Skeletal muscle satellite cell (primary cell): Measurements from ENCODE around the gene FLYWCH1.
"Not testable (repeated sequence)": the region's sequence is repeated elsewhere in the genome, so short reads cannot be mapped to it uniquely, and the experiment has no call there.

Source experiments
- H3K27me3 ChIP-seq: 2 replicates; pipeline ENCODE4 v1.7.0; 2013; ENCODE audit warnings: low read length; ENCODE audit not compliant: control insufficient read depth, insufficient read depth
- H3K36me3 ChIP-seq: 2 replicates; pipeline ENCODE4 v1.7.0; 2013; ENCODE audit warnings: mild to moderate bottlenecking, control low read depth, low read length; ENCODE audit not compliant: insufficient read depth
- H3K4me1 ChIP-seq: 2 replicates; pipeline ENCODE4 v1.7.0; 2013; ENCODE audit warnings: low read length; ENCODE audit not compliant: control insufficient read depth, insufficient read depth
- H3K4me2 ChIP-seq: 2 replicates; pipeline ENCODE4 v1.7.0; 2013; ENCODE audit warnings: mild to moderate bottlenecking, low read length
- H3K4me3 ChIP-seq: 2 replicates; pipeline ENCODE4 v1.7.0; 2013; ENCODE audit warnings: low read length
- H3K9ac ChIP-seq: 2 replicates; pipeline ENCODE4 v1.7.0; 2013; ENCODE audit warnings: mild to moderate bottlenecking, low read depth, low read length, moderate library complexity
- H3K9me3 ChIP-seq: replicated peaks from 2 replicates; pipeline ENCODE4 v1.7.0; 2013; ENCODE audit warnings: mild to moderate bottlenecking, control low read depth, low read length

The FLYWCH1 gene

GRCh38 chr16:2900526-2901075 lies 11.1 kb upstream of the FLYWCH1 start:
- Histone ChIP-seq H3K4me2 (no peak overlapping the region), H3K27me3 (no peaks in the 10 kb centered on the region), H3K4me1 (peaks cover 7% of the 10 kb centered on the region), H3K9ac (no peak overlapping the region), H3K4me3 (no peak overlapping the region), H3K36me3 (peaks cover 5% of the 10 kb centered on the region), H3K9me3 (no peaks in the 10 kb centered on the region)

DNA sequence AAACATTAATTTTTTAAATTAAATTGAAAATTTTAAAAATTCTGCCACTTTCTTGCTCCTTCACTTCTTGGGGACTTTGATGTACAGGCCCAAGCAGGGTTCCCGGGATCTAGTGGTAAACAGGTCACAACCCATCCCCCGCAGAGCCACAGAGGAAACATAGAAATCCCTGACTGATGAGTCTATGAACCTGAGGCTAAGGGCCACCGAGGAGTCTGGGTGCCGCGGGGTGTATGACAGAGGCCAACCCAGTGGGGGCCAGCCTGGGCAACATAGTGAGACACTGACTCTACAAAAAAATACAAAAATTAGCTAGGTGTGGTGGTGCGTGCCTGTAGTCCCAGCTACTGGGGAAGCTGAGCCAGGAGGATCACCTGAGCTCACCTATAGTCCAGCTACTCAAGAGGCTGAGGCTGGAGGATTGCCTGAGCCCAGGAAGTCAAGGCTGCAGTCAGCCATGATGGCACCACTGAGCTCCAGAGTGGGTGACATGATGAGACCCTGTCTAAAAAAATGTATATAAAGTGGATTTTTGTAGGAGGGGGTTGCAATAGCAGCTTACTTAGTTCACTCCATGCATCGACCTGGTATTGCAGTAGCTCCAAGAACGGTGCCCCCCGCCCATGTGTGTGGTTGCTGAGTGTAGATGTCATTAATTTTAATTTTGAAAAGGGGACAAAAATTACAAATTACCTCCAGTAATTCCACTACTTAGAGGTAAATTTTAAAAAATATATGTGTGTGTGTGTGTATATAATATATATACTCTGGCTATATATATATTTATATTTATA lies 9.2 kb upstream of the FLYWCH1 start:
- H3K4me1 ChIP-seq: peaks cover 9% of the 10 kb centered on the region
- no peak overlapping the region for H3K4me2 ChIP-seq
- no peaks in the 10 kb centered on the region for H3K27me3 ChIP-seq
- H3K9me3 ChIP-seq: no peaks in the 10 kb centered on the region
- no peak overlapping the region for H3K9ac ChIP-seq
- H3K36me3 ChIP-seq: peaks cover 4% of the 10 kb centered on the region
- H3K4me3 ChIP-seq: no peak overlapping the region

DNA sequence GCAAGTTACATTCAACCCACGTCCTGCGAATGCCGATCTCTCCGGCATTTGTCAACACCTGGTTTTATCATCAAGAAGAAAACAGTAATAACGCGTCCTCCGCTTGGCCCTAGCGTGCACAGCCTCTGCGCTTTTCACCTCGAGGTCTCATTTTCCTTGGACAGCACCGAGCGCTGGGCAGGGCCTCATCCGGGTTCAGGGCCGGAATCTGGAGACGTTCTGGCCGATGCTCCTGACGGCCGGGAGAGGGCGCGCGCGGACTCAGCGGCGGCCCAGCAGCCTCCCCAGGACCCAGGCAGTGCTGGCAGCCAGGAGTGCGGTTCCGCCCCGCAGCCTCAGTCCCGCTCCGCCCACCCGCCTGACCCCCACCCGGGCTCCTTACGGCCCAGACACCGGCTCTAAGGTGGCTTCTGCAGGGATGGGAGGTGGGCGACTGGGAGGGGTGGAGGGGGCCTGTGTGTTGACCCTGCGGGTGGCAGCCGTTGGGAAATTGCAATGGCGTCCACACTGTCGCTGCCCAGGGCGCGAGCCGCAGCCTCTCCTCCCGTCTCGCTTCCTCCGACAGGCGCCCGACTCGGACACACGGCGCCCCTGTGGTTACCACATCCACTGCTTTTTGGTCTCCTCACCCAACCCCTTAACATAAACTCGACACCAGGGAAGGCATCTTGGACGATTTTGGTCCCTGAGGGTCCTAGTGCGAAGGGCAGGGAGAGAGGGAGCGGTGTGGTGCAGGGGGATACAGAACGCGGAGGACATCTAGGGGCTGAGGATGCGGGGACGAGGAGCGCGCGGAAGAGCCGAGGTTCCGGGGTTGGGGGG lies 7.4 kb upstream of the FLYWCH1 start:
- H3K4me3 ChIP-seq: peak overlapping the region; percentile 77
- H3K9ac ChIP-seq: peak overlapping the region; percentile 79
- peak overlapping the region; percentile 94 for H3K4me2 ChIP-seq
- H3K4me1 ChIP-seq: peaks cover 9% of the 10 kb centered on the region
- H3K27me3 ChIP-seq: no peaks in the 10 kb centered on the region
- no peaks in the 10 kb centered on the region for H3K9me3 ChIP-seq
- H3K36me3 ChIP-seq: peaks cover 4% of the 10 kb centered on the region

DNA sequence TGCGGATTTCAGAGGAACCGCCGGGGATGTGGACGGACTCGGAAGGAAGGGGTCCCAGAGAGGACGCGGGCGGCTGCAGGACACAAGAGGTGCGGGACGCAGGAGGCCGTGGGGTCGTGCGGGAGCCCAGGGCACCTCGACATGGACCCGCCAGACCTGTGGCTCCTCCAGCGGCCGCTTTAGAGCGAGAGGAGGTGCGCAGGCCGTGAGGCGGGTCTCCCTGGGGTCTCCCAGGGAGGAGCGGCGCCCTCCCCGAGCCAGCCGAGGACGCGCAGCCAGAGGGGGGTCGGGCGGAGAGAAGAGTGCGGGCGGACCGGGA lies 6.8 kb upstream of the FLYWCH1 start:
- Histone ChIP-seq H3K4me1 (peaks cover 9% of the 10 kb centered on the region), H3K9ac (peak overlapping the region; percentile 79), H3K36me3 (no peaks in the 10 kb centered on the region), H3K9me3 (no peaks in the 10 kb centered on the region), H3K4me3 (peak overlapping the region; percentile 77), H3K4me2 (peak overlapping the region; percentile 94), H3K27me3 (no peaks in the 10 kb centered on the region)

- H3K4me3 ChIP-seq: peak overlapping the region; percentile 77
- H3K36me3 ChIP-seq: no peaks in the 10 kb centered on the region
- peak overlapping the region; percentile 79 for H3K9ac ChIP-seq
- H3K27me3 ChIP-seq: no peaks in the 10 kb centered on the region
- peak overlapping the region; percentile 94 for H3K4me2 ChIP-seq
- no peaks in the 10 kb centered on the region for H3K9me3 ChIP-seq
- H3K4me1 ChIP-seq: peaks cover 12% of the 10 kb centered on the region
Measured at GRCh38 chr16:2905241-2905987, 6.3 kb upstream of the FLYWCH1 start.

GRCh38 chr16:2905988-2906387 lies 5.7 kb upstream of the FLYWCH1 start:
- no peak overlapping the region for H3K4me3 ChIP-seq
- H3K36me3 ChIP-seq: no peaks in the 10 kb centered on the region
- H3K9ac ChIP-seq: no peak overlapping the region
- H3K27me3 ChIP-seq: no peaks in the 10 kb centered on the region
- peak overlapping the region; percentile 36 for H3K4me2 ChIP-seq
- peaks cover 15% of the 10 kb centered on the region for H3K4me1 ChIP-seq
- H3K9me3 ChIP-seq: no peaks in the 10 kb centered on the region

- H3K27me3 ChIP-seq, H3K9me3 ChIP-seq, H3K36me3 ChIP-seq, H3K9ac ChIP-seq, H3K4me3 ChIP-seq: not testable (repeated sequence)
- Histone ChIP-seq H3K4me1 (peaks cover 20% of the 10 kb centered on the region), H3K4me2 (peak overlapping the region; percentile 64)
Measured at GRCh38 chr16:2907084-2907753, 4.5 kb upstream of the FLYWCH1 start.

DNA sequence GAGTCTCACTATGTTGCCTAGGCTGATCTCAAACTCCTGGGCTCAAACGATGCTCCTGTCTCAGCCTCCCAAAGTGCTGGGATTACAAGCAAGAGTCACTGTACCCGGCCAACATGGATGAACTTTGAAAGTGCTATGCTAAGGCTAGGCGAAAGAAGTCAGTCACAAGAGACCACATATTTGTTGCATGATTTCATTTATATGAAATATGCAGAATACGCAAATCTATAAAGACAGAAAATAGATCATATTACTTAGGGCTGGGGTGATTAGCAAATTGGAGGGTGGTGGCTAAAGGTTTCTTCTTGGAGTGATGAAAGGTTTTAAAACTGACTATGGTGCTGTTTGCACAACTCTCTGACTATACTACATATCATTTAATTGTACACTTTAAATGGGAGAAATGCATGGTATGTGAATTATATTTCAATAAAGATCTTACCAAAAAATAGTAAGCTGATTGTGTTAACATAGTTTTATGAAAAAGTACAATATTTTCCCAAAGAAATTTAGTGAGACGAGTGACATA lies 1.2 kb upstream of the FLYWCH1 start:
- Histone ChIP-seq H3K9ac (no peak overlapping the region), H3K4me2 (peak overlapping the region; percentile 35), H3K4me3 (no peak overlapping the region), H3K36me3 (peaks cover 8% of the 10 kb centered on the region), H3K9me3 (no peaks in the 10 kb centered on the region), H3K4me1 (peaks cover 38% of the 10 kb centered on the region), H3K27me3 (no peaks in the 10 kb centered on the region)

- Histone ChIP-seq H3K36me3 (peaks cover 15% of the 10 kb centered on the region), H3K9me3 (no peaks in the 10 kb centered on the region), H3K4me3 (peak overlapping the region; percentile 94), H3K4me1 (peaks cover 47% of the 10 kb centered on the region), H3K9ac (peak overlapping the region; percentile 89), H3K27me3 (no peaks in the 10 kb centered on the region), H3K4me2 (peak overlapping the region; percentile 88)
Measured at GRCh38 chr16:2912330-2913199, 834 bp downstream of the FLYWCH1 start.

DNA sequence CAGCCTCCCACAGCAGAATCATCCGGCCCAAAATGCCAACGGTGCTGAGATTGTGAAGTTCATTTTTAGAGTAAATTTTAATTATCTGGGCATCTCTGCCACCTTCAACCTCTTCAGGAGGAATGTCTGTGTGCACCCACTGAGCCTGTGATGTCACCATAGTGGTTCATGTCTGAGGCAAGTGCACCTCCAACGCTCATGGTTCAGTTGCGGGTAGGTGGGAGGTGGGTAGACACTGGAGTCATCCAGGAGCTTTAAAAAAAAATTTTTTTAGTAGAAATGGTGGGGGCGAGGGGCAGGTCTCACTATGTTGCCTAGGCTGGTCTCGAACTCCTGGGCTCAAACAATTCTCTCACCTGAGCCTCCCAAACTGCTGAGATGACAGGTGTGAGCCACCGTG lies 1.9 kb downstream of the FLYWCH1 start:
- peak overlapping the region; percentile 89 for H3K9ac ChIP-seq
- no peaks in the 10 kb centered on the region for H3K9me3 ChIP-seq
- H3K4me3 ChIP-seq: no peak overlapping the region
- H3K4me1 ChIP-seq: peaks cover 47% of the 10 kb centered on the region
- no peaks in the 10 kb centered on the region for H3K27me3 ChIP-seq
- peaks cover 15% of the 10 kb centered on the region for H3K36me3 ChIP-seq
- H3K4me2 ChIP-seq: peak overlapping the region; percentile 88
